ENCODE measurements around the gene EEFSEC. TPM values are rescaled to one million over a fixed set of nuclear protein-coding genes. Genes with fewer than 3 reads are reported as not detected.

EEFSEC gene
- total RNA-seq, 2 experiments from 2014 or later: 19.4 to 19.7 TPM

DNA sequence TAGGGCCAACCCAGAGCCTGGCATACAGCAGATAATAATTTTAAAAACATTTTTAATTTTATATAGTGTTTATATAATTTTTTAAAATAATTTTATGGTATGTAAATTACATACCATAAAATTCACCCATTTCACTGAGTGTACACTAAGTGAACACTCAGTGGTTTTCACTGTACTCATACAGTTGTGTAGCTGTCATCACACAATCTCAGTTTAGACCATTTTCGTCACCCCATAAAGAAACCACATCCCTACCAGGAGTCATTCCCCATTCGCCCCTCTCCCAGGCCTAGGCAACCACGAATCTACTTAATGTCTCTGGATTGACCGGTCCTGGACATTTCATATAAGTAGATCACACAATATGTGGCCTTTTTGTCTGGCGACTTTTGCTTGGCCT is 10.2 kb downstream of the EEFSEC start:
- peak; percentile 16 for DNase-seq
- peaks cover 5% of the 10 kb centered on the region for H3K4me1 Mint-ChIP-seq
- H3K4me3 Mint-ChIP-seq: no peak overlapping the region
- CTCF ChIA-PET: interaction anchor here (1.4 kb wide), 1 partner anchor 10 kb away, joined by 5 read pairs; the partner anchor contains the start of gene EEFSEC
- no peak overlapping the region for H3K27ac Mint-ChIP-seq
- no peak for ATAC-seq
- peaks cover 2% of the 10 kb centered on the region for H3K36me3 Mint-ChIP-seq
- H3K27me3 Mint-ChIP-seq: no peaks in the 10 kb centered on the region
- H3K9me3 Mint-ChIP-seq (ENCODE audit: low read depth): no peaks in the 10 kb centered on the region

GRCh38 chr3:128166971-128167453 is 13.7 kb downstream of the EEFSEC start:
- CTCF ChIA-PET: no interaction called here

GRCh38 chr3:128167646-128167972 is 14.3 kb downstream of the EEFSEC start:
- Mint-ChIP-seq H3K36me3 (no peaks in the 10 kb centered on the region), H3K27ac (no peak overlapping the region), H3K4me3 (no peak overlapping the region), H3K27me3 (no peaks in the 10 kb centered on the region), H3K9me3 (ENCODE audit: low read depth) (no peaks in the 10 kb centered on the region), H3K4me1 (peaks cover 5% of the 10 kb centered on the region)
- peak; percentile 26 for DNase-seq
- ATAC-seq: no peak
- CTCF ChIA-PET: no interaction called here

More at GRCh38 chr3:128166971-128167453, 13.7 kb downstream of the EEFSEC start:
- no peak overlapping the region for H3K4me3 Mint-ChIP-seq
- DNase-seq (no peak), ATAC-seq (no peak)
- H3K9me3 Mint-ChIP-seq (ENCODE audit: low read depth): no peaks in the 10 kb centered on the region
- peaks cover 5% of the 10 kb centered on the region for H3K4me1 Mint-ChIP-seq
- H3K27ac Mint-ChIP-seq: no peak overlapping the region
- H3K36me3 Mint-ChIP-seq: no peaks in the 10 kb centered on the region
- H3K27me3 Mint-ChIP-seq: no peaks in the 10 kb centered on the region

DNA sequence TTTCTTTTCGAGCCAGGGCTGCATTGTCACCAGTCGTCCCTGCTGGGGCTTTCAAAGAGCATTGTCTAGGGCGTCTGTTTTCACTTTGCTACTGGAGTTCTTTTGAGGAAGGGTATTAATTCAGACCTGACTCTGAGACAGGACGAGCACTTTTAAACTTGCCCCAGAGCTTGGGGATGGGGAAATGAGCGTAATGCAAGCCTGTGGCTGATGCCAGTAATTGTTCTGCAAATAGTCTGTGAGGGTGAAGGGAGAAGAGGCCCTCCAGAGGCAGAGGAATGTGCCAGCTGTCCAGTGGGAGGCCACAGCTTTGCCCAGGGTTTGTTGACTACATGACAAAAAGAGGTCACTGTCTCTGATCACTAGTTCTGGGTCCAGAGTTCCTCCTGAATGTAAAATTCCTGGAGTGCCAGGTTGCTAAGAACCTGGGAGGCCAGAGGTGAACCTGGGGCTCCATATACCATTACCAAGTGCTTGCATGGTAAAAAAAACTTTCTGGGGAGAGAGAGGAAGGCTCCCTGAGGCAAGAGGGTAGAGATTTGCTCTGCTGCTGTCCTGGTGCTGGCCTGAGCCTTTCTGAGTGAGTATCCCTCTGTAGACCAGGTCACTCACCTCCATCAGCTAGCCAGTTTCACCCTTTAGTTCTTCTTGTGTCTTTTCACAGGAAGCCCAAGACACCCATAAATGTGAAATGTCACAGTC is 14.8 kb downstream of the EEFSEC start:
- ATAC-seq: no peak
- Mint-ChIP-seq H3K36me3 (no peaks in the 10 kb centered on the region), H3K27ac (no peak overlapping the region)

GRCh38 chr3:128168836-128169235 is 15.6 kb downstream of the EEFSEC start:
- CTCF ChIA-PET: no interaction called here
- ATAC-seq (no peak), DNase-seq (no peak)
- Mint-ChIP-seq H3K9me3 (ENCODE audit: low read depth) (no peaks in the 10 kb centered on the region), H3K4me1 (no peaks in the 10 kb centered on the region), H3K27ac (no peak overlapping the region), H3K36me3 (no peaks in the 10 kb centered on the region), H3K4me3 (no peak overlapping the region), H3K27me3 (no peaks in the 10 kb centered on the region)

More for the DNA sequence above, 14.8 kb downstream of the EEFSEC start:
- H3K27me3 Mint-ChIP-seq: no peaks in the 10 kb centered on the region
- no peak overlapping the region for H3K4me3 Mint-ChIP-seq
- CTCF ChIA-PET: no interaction called here
- peak; percentile 12 for DNase-seq
- H3K4me1 Mint-ChIP-seq: peaks cover 2% of the 10 kb centered on the region
- no peaks in the 10 kb centered on the region for H3K9me3 Mint-ChIP-seq (ENCODE audit: low read depth)

- H3K9me3 Mint-ChIP-seq (ENCODE audit: low read depth): no peaks in the 10 kb centered on the region
- no peak for ATAC-seq
- H3K4me1 Mint-ChIP-seq: peaks cover 2% of the 10 kb centered on the region
- no peaks in the 10 kb centered on the region for H3K27me3 Mint-ChIP-seq
- no peaks in the 10 kb centered on the region for H3K36me3 Mint-ChIP-seq
- DNase-seq: peak; percentile 39
- H3K27ac Mint-ChIP-seq: no peak overlapping the region
- CTCF ChIA-PET: interaction anchor here (1.4 kb wide), 1 partner anchor 326 kb away, joined by 4 read pairs; no protein-coding TSS in a partner anchor
- H3K4me3 Mint-ChIP-seq: no peak overlapping the region
Measured at GRCh38 chr3:128170866-128171516, 17.7 kb downstream of the EEFSEC start.

GRCh38 chr3:128173200-128173599 is 19.9 kb downstream of the EEFSEC start:
- Mint-ChIP-seq H3K36me3 (no peaks in the 10 kb centered on the region), H3K4me3 (no peak overlapping the region), H3K27me3 (no peaks in the 10 kb centered on the region), H3K4me1 (peaks cover 5% of the 10 kb centered on the region), H3K9me3 (ENCODE audit: low read depth) (no peaks in the 10 kb centered on the region), H3K27ac (no peak overlapping the region)
- CTCF ChIA-PET: no interaction called here
- ATAC-seq: no peak
- DNase-seq: no peak

GRCh38 chr3:128173849-128174248 is 20.6 kb downstream of the EEFSEC start:
- CTCF ChIA-PET: interaction anchor here (1.0 kb wide), 1 partner anchor 16 kb away, joined by 3 read pairs; no protein-coding TSS in a partner anchor
- Mint-ChIP-seq H3K36me3 (no peaks in the 10 kb centered on the region), H3K27me3 (no peaks in the 10 kb centered on the region), H3K4me3 (no peak overlapping the region), H3K9me3 (ENCODE audit: low read depth) (no peaks in the 10 kb centered on the region), H3K4me1 (peaks cover 8% of the 10 kb centered on the region), H3K27ac (no peak overlapping the region)
- DNase-seq (no peak), ATAC-seq (no peak)

DNA sequence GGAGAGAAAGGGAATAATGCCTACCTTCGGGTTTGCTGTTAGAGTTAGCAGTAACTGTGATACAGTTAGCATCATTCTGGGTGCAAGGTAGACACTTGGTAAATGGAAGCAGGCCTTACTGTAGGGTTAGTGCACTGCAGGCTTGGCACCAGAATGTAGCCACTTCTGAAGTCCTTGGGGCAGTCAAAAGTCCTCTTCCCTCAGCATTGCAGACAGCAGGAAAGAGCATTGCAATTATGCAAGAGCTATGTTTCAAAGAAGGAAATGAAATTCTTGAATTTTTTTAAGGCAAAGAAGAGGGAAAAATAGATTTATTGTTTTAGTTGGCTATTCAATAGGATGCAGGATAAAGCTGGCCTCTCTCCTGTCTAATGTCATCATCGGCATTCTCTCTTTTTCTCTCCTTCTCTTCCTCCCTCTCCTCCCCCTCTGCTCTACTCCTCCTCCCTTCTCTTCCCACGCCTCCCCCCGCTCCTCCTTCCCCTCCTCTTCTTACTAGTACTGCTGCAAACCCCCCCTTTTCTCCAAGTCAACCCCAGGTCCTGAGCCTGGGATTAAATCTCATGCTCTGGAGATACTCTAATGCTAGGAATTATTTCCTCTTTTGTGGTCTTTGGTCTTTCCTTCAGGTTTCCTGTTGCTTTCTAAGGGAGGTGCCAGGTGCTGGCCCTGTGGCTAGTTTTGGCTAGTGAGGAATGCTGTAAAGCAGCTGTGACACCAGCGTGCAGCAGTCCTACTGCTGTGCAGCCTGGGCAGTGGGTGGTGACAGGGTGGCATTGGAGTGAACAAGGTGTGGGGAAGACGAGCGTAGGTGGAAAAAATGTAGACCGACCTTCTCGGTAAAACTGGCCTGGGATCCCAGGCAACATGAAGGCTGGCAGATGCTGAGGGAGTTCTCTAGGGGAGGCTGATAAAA is 21.7 kb downstream of the EEFSEC start:
- DNase-seq: no peak
- no peaks in the 10 kb centered on the region for H3K36me3 Mint-ChIP-seq
- H3K27ac Mint-ChIP-seq: no peak overlapping the region
- CTCF ChIA-PET: interaction anchor here (1.0 kb wide), 1 partner anchor 17 kb away, joined by 3 read pairs; no protein-coding TSS in a partner anchor
- H3K4me1 Mint-ChIP-seq: peaks cover 8% of the 10 kb centered on the region
- ATAC-seq: no peak
- H3K4me3 Mint-ChIP-seq: no peak overlapping the region
- no peaks in the 10 kb centered on the region for H3K27me3 Mint-ChIP-seq
- no peaks in the 10 kb centered on the region for H3K9me3 Mint-ChIP-seq (ENCODE audit: low read depth)

DNA sequence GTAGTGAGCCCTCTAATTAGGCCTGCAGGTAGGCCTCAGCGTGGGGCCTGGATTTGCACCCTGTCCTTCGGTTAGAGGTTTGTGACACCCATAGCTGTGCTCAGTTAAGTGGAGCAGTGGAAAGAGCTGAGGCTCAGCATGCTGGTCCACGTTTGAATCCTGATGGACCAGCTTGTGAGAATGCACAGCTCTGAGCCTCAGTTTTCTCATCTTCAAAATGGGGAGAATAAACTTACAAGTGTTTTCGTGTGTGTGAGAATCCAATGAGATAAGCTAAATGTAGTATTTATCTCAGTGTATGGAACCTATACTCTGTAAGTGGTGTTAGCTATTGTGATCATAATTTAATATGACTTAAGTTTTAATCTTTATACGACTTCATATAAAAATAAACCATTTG is 22.5 kb downstream of the EEFSEC start:
- Mint-ChIP-seq H3K27me3 (no peaks in the 10 kb centered on the region), H3K4me1 (peaks cover 8% of the 10 kb centered on the region), H3K4me3 (no peak overlapping the region), H3K36me3 (no peaks in the 10 kb centered on the region), H3K27ac (no peak overlapping the region), H3K9me3 (ENCODE audit: low read depth) (no peaks in the 10 kb centered on the region)
- ATAC-seq: no peak
- DNase-seq: no peak
- CTCF ChIA-PET: no interaction called here

DNA sequence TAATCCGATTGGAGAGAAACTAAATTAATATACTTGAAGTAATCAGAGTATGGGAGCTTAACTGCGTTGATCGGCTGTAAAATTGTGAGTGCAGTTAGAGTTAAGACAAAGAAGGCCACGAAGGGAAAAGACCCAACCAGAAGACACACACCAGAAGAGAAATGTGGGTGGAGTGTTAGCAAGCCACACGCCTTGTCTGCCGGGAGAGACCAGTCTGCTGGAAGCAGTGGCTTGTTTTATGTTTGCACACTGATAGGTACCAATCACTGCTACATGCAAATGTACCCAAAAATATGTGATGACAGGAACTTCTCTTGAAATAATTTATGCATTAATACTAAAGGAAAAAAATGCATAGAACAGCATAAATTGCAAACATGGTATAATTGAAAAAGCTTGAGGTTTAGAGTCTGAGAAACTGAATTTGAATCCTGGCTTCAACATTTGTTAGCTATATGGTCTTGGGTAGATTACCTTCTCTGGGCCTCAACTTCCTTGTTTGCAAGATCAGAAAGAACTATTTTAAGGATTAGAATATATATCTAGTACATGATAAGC is 23.1 kb downstream of the EEFSEC start:
- H3K27ac Mint-ChIP-seq: no peak overlapping the region
- no peaks in the 10 kb centered on the region for H3K27me3 Mint-ChIP-seq
- H3K9me3 Mint-ChIP-seq (ENCODE audit: low read depth): no peaks in the 10 kb centered on the region
- ATAC-seq (no peak), DNase-seq (no peak)
- peaks cover 2% of the 10 kb centered on the region for H3K36me3 Mint-ChIP-seq
- H3K4me3 Mint-ChIP-seq: no peak overlapping the region
- CTCF ChIA-PET: no interaction called here
- H3K4me1 Mint-ChIP-seq: peaks cover 8% of the 10 kb centered on the region

GRCh38 chr3:128177865-128178264 is 24.6 kb downstream of the EEFSEC start:
- no peak overlapping the region for H3K4me3 Mint-ChIP-seq
- peaks cover 11% of the 10 kb centered on the region for H3K4me1 Mint-ChIP-seq
- H3K36me3 Mint-ChIP-seq: peaks cover 2% of the 10 kb centered on the region
- no peaks in the 10 kb centered on the region for H3K9me3 Mint-ChIP-seq (ENCODE audit: low read depth)
- no peak overlapping the region for H3K27ac Mint-ChIP-seq
- CTCF ChIA-PET: interaction anchor here (0.7 kb wide), 1 partner anchor 102 kb away, joined by 3 read pairs; no protein-coding TSS in a partner anchor
- no peak for DNase-seq
- H3K27me3 Mint-ChIP-seq: no peaks in the 10 kb centered on the region
- no peak for ATAC-seq

Data from activated CD8-positive, alpha-beta memory T cell treated with anti-CD3 and anti-CD28 coated beads, Interleukin-2, amount 10 ng/mL, durations not matched to agents 7 days and 5 days (primary cell).